SK-N-DZ (cell line): ENCODE measurements around the gene WDR73.
"Not testable (repeated sequence)": the region's sequence is repeated elsewhere in the genome, so short reads cannot be mapped to it uniquely, and the experiment has no call there.

Experiments used
- DNase-seq: peaks from one replicate; pipeline ENCODE4 v3.0.0-alpha.2; 2015; ENCODE audit warnings: low spot score

Gene WDR73

DNA sequence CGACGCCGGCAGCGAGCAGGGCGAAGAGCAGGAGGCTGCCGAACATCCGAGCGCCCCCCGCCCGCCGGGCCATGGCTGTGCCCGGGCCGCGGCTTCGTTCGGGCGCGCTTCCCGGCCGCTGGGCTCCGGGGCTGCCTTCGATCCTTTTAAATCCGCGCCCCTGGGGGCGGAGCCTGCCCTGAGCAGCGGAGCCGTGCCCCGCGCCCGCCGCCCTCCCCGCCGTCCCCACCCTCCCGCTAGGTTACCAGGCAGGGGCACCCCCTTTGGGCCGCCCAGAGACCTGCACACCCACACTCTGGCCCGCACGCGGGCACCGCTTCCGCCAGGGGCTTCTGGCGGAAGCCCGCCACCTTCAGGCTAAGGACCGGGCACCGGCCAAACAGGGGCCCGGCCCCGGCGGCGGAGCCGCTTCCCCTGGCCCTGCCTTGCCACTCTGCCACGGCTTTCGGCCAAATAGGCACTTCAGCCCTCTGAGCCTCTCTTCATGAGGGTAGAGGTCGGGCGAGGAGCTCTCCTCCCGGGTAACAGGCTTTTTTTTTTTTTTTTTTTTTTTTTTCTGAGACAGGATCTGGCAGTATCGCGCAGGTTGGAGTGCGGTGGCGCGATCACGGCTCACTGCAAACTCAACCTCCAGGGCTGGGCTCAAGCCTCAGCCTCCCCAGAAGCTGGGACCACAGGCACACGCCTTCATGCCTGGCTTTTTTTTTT, 4.2 kb upstream of the WDR73 start, which contains the start of gene NMB:
NMB (minus strand) TSS at position 120 of the 708 bp plus-strand sequence; CDS start at position 73, 47 bp downstream.
- peak; percentile 81 for DNase-seq

DNA sequence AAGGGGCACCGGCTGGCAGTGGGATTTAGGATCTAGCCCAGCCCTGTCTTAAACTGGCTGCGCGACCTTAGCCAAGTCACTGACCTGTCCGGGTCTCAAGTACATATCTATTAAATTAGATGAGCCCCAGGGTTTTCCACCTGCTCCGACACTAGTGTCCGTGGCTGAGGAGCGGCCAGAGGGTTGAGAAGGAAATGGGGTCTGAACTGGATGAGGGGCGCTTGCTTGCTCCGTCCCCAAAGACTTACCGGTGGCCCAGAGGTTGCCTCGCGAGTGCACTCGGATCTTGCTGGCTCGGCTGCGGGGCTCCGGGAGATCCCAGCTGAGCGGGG, 3.6 kb upstream of the WDR73 start:
- no peak for DNase-seq

DNA sequence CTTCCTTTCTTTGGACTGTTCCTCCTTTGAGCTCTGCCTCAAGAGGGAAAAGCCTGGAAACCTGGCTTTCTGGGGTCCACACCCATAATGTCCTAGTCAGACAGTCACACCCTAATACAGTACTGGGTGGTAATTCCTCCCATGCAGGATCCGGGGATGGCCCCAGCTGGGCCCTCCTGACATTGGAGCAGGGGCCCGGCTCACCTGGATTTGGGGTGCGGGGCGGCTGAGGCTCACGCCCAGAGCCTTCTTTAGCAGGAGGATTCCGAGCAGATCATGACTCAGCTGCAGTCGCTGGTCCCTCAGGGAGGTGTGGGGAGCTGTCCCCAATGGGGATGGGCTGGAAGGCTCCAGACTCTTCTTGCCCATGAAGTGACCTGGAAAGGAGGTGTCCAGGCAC, 2.9 kb upstream of the WDR73 start:
- no peak for DNase-seq

DNA sequence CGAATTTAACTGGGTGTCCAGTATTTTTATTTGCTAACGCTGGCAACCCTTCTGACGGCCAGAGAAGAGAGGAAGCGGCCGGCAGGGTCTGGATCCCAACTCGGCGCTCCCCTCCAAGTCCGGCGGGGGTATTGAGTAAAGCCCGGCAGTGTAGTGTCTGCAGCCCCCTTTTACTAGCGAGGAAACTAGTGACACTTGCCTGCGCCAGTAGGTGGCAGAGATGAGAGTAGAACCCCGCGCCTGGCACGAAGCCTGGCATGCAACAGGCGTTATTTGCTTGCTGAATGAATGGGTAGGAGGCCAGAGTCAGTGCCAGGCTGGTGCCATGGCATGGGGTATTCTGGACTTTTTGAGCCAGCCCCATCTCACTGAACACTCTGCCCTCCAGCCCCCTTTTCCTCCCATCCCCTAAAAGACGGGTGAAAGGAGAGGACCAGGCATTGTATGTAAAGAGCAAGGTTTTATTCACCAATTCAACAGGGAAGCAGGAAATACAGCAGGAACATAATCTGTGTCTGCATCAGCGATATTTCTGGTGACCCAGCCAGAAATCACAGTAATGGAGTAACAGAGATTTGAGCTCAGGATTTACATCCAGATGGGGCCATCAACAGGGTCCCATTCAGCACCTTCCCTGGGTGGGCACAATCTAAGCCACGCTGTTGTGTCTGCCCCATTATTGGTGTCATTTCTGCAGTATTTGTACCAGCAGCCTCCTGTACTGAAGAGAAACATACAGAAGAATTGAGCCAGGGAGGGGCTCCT, 788 bp upstream of the WDR73 start:
- peak; percentile 77 for DNase-seq

DNA sequence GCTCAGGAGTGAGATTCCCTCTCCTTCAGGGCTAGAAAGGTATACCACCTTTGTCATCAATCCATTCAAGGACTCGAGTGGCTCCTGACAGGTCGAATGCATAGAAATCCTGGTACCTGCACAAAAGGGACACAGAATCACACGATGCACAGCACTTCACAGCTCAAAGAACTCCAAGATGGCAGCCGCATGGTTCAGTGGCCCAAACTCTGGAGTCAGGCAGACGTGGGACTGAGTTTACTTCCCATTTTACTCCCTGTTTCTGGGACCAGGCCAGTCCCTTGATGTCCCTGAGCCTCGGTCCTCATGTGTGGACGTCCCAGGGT, 536 bp downstream of the WDR73 start:
- no peak for DNase-seq

DNA sequence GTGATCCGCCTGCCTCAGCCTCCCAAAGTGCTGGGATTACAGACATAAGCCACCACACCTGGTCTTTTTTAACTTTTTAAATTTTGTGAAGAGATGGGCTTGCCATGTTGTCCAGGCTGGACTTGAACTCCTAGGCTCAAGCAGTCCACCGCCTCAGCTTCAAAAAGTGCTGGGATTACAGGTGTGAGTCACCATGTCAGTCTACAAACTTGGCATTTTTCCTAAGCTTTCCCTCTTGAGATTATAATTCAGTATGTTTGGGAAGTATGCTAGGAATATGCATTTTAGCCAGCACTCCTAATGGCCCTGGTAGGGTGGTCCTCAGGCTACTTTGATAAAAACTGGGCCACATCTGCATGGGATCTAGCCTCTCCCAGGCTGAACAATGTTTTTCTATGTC, 4.4 kb downstream of the WDR73 start:
- DNase-seq: no peak

DNA sequence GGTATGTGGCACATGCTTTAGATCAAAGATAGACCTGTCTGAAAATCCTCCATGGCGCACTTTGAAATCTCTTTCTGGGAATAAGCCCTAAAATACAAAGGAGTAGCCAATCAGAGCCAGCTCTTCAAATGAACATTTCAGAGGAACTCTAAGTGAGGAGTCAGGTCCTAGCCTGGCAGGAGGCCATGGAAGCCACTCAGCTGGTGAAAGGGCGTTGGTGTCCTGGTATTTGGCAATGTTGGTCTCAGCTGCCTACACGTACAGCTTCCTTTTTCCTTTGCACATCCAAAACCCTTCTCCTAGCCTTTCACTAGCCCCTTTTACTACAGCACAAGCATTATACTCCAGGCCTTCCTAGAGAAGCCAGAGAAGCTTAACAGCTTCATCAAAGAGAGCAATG, 5.5 kb downstream of the WDR73 start:
- no peak for DNase-seq

DNA sequence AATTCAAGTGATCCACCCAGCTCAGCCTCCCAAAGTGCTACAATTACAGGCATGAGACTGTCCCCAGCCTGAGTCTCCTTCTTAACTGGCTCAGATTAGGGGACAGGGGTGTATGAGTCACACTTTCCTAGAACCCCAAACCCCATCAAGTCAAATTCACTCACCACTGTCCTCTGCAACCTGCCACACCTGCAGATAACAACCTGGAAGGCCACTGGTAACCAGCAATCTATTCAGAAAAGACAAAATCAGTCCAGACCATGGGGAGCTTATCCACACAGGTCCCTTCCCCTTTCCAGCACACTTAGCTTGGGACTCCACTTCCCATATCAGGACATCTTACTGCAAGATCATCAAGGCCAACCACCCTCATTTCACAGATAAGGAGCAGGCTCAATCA, 6.4 kb downstream of the WDR73 start:
- DNase-seq: no peak

DNA sequence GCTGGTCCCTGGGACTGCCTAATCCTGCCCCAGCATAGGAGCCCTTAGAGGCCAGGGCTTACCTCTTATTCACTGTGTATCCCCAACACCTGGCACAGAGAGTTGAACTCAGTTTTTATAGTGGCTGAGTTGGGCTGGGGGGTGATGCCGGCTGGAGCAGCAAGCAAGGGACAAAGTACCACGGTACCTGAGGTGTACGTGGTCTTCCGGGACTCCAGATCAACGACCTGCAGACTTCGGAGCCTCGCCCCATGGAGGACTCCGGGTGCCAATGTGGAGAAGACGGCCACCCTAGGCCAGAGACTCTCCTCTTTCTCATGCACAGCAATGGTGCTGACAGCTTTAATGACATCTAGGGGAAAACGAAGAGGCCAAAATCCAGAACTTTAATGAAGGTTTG, 8.1 kb downstream of the WDR73 start:
- DNase-seq: no peak

DNA sequence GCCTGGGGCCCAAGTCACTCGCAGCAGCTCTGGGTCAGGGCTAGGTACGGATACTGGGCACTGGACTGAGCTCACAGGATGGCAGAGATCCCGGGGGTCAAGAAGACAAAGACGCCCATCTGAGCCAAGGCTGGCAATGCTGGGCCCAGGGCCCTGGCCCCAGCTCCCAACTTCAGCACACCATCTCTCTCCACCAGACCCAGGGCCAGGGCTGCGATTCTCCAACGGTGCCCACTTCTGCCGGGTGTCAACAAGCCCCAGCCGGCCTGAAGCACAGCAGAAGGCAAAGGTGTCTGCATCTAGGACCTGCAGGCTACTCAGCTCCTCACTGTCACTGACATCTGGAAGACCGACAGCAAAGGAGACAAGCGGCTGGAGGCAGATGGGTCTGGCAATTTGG, 8.6 kb downstream of the WDR73 start:
- DNase-seq: no peak

DNA sequence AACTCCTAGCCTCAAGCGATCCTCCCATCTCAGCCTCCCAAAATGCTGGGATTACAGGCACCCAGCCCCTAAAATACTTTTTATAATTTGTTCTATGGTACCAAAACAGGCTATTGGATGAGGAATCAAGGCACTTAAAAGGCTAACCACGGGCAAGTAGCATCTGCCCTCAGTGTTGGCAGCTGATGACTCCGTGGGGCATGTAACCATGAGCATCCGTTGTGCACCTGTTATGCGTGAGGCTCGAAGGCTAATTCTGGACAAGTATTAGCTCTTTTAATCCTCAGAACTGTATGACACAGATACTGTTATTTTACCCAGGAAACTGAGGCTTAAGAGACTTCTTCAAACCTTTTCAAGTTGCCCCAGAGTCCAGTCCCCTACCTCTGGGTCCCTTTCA, 10.2 kb downstream of the WDR73 start:
- DNase-seq: no peak

DNA sequence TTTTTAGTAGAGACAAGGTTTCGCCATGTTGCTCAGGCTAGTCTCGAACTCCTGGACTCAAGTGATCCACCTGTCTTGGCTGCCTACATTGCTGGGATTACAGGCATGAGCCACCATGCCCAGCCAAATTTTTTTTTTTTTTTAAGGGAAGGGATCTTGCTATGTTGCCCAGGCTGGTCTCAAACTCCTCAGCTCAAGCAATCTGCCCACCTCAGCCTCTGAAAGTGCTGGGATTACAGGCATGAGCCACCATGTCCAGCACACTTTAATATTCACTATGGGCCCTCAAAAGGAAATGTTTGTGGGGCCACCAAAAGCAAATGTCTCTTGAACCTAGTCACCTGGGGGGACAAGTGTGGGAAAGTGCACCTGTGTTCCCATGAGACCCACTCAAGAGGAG, 11.4 kb downstream of the WDR73 start:
- DNase-seq: not testable (repeated sequence)

DNA sequence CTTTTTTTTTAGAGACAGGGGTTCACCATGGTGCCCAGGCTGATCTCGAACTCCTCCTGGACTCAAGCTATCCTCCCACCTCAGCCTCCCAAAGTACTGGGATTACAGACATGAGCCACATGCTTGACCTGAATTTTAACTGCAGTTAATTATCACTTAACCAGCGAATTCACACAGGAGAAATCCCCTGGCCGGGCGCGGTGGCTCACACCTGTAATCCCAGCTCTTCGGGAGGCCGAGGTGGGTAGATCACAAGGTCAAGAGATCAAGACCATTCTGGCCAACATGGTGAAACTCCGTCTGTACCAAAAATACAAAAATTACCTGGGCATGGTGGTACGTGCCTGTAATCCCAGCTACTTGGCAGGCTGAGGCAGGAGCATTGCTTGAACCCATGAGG, 12.2 kb downstream of the WDR73 start:
- DNase-seq: not testable (repeated sequence)

DNA sequence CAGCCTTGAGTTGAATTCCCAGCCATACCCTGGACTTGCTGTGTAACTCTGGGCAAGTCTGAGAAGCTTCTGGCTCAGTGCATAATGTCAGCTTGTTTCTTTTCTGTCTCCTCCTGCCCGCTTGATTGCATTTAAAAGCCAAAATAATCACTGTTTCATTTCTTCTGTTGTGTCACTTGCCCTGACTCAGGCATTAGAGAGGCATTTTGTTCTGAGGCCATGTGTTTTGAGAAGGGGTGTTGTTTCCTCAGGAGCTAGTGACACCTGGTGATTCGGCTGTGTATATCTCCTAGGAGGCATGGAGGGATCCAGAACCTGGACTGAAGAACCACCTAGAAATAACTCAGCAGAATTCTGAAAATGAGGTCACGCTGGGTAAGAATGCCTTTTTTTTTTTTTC, 16.0 kb downstream of the WDR73 start:
- DNase-seq: no peak

DNA sequence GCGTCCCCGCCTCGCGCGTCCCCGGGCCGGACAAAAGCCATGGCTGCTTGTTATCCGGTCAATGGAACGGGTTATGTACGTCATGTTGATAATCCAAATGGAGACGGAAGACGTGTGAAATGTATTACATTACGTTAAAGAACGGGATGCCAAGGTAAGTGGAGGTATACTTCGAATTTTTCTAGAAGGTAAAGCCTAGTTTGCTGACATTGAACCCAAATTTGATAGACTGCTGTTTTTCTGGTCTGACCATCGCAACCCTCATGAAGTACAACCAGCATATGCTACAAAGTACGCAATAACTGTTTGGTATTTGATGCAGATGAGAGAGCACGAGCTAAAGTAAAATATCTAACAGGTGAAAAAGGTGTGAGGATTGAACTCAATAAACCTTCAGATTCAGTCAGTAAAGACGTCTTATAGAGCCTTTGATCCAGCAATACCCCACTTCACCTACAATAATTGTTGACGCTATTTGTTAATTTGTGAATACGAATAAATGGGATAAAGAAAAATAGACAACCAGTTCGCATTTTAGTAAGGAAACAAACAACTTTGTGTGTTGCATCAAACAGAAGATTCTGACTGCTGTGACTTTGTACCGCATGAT, 19.8 kb downstream of the WDR73 start:
- no peak for DNase-seq

DNA sequence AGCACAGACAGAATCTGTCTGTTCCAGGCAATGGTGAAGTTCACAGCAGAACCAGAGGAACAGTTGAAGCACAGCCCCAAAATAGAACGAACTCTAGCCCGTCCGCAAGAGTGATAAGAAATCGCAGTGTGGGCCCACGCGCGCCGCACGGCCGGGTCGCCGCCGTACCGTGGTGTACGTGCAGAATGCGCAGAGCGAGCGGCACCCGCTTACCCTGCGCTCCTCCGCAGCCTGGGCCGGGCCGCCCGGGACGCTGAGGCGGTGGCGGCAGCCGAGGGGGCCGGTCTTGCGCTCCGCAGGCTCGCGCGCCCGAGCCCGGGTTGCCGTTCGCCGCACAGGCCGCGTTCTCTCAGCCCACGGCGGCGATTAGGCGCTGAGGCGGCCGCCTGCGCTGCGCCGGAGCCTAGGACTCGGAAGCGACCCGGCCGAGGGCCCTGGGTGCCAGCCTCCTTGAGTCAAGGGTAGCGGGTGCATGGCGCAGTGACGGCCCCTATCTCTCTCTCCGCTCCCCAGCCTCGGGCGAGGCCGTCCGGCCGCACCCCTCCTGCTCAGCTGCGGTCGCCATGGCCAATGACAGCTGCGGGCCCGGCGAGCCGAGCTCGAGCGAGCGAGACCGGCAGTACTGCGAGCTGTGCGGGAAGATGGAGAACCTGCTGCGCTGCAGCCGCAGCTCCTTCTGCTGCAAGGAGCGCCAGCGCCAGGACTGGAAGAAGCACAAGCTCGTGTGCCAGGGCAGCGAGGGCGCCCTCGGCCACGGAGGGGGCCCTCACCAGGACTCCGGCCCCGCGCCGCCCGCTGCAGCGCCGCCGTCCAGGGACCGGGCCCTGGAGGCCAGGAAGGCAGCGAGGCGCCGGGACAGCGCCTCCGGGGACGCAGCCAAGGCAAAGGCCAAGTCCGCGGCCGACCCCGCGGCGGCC, 20.5 kb downstream of the WDR73 start:
- DNase-seq: peak; percentile 55

DNA sequence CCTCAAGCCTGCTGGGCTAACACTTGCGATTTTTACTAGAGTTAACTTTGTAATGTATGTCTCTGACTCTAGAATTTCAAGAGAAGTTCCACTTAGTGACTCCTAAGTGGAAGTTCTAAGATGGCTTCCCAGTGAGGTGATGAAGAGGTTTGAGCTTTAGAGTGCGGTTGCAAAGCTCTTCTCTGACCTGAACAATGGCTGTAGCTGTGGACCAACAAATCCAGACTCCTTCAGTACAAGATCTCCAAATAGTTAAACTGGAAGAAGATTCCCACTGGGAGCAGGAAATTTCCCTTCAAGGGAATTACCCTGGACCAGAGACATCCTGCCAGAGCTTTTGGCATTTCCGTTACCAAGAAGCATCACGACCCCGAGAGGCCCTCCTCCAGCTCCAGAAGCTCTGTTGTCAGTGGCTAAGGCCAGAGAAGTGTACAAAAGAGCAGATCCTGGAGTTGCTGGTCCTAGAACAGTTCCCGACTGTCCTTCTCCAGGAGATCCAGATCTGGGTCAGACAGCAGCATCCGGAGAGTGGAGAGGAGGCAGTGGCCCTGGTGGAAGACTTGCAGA, 22.3 kb downstream of the WDR73 start:
- DNase-seq: peak; percentile 23

DNA sequence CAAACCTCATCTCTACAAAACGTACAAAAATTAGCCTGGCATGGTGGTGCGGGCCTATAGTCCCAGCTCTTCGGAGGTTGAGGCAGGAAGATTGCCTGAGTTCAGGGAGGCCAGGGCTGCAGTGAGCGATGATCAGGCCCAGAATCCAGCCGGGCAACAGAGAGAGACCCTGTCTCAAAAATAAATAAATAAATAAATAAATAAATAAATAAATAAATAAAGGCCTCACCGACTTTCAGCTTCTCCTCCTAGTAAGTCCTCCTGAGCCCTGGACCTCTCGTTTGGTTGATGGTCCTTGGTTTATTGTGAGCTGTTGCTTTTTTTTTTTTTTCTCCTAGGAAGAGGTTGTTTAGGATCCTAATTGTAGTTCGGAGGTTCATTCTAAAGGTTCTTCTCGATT, 25.1 kb downstream of the WDR73 start:
- DNase-seq: no peak

DNA sequence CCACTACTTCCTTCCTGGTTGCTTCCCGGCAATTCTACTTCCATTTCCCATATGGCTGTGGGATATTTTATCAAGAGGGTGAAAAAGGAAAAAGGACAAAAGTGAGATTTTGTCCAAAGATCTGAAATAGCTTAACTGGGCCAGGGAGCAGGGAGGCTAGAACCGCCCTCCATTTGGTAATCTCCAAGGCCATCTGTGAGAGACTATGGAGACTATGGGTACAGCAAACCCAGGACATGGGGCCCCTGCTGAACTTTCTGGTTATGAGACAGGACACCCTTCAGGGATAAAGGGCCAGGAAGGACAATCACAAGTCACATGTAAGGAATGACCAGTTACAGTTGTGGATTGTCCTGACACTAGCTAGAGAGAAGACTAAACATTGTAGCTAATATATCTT, 29.0 kb downstream of the WDR73 start:
- DNase-seq: no peak

DNA sequence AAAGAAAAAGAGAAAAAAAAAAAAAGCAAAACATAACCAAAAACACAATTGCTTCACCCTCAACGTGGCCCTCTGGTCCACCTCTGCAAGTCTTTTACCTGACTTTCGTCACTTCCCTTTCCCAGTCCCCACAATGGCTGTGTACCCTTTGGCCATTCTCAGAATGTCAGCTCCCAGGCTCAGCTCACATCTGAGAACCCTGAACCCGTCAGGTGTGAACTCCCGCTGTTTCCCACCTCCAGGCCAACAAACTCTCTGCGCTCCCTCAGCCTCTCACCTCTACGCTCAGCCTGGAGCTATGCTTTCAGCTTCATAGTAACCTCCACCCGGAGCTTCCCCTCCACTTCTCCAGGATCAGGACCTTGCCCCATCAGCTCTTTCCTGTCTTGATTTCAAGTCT, 29.7 kb downstream of the WDR73 start:
- no peak for DNase-seq

DNA sequence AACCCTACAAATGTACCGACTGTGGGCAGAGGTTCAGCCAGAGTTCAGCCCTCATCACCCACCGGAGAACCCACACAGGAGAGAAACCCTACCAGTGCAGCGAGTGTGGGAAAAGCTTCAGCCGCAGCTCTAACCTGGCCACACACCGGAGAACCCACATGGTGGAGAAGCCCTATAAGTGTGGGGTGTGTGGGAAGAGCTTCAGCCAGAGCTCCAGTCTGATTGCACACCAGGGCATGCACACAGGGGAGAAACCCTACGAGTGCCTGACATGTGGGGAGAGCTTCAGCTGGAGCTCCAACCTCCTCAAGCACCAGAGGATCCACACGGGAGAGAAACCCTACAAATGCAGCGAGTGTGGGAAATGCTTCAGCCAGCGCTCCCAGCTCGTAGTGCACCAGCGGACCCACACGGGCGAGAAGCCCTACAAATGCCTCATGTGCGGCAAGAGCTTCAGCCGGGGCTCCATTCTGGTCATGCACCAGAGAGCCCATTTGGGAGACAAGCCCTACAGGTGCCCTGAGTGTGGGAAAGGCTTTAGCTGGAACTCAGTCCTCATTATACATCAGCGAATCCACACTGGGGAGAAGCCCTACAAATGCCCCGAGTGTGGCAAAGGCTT, 32.6 kb downstream of the WDR73 start:
- DNase-seq: no peak
